ENCODE data around the gene VMP1. TPM values are rescaled to one million over a fixed set of nuclear protein-coding genes. Genes with fewer than 3 reads are reported as not detected.
"Not testable (repeated sequence)": the region's sequence is repeated elsewhere in the genome, so short reads cannot be mapped to it uniquely, and the experiment has no call there.

Gene VMP1
- total and polyA plus RNA-seq, 2 of the 13 experiments (the other 11 are each of a cell fraction or from before 2014, with no cell fraction given) = 186 to 271 TPM

DNA sequence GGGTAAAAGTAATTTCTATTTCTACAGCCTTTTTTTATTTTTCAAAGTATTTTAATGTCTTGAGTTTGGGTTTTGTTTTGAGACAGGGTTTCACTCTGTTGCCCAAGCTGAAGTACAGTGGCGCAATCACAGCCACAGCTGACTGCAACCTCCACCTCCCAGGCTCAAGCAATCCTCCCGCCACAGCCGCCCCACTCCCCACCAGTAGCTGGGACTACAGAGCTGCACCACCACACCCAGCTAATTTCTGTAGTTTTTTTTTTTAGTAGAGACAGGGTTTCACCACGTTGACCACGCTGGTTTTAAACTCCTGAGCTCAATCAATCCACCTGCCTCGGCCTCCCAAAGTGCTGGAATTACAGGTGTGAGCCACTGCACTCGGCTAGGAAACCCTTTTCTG, 141.3 kb downstream of the VMP1 start (continued):
- TF ChIP-seq ZNF687 (CRISPR knock-in tag; IDR thresholded peaks at IDR 0.05) = peak; percentile 67
- no peak for TF ChIP-seq ATRX (CRISPR knock-in tag; IDR thresholded peaks at IDR 0.05; ENCODE audit: borderline replicate concordance)

DNA sequence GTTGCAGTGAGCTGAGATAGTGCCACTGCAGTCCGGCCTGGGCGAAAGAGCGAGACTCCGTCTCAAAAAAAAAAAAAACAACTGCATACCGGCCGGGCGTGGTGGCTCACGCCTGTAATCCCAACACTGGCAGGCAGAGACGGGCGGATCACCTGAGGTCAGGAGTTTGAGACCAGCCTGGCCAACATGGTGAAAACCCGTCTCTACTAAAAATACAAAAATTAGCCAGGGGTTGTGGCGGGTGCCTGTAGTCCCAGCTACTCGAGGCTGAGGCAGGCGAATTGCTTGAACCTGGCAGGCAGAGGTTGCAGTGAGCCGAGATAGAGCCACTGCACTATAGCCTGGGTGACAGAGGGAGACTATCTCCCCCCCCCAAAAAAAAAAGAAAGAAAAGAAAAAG, 142.9 kb downstream of the VMP1 start:
- H3K9ac ChIP-seq (ENCODE audit: insufficient read depth, low read depth, low read length); H3K36me3 ChIP-seq (replicated peaks in 1 of 2; ENCODE audit: control insufficient read depth in 1 of 2, insufficient read depth in 2 of 2, low read length in 2 of 2); intact Hi-C loops (cut with micrococcal nuclease; ENCODE audit: unreplicated experiment); CTCF ChIA-PET (ENCODE audit: low intra/inter-chr PET ratio, low total read pairs); BruUV-seq (replicated peaks); H4K20me1 ChIP-seq (ENCODE audit: insufficient read depth, low read length); H3K27ac ChIP-seq (ENCODE audit: extremely low read length, insufficient read depth, low read length); FAIRE-seq; H3K4me2 ChIP-seq (ENCODE audit: low read depth, low read length); H3K4me3 ChIP-seq (replicated peaks in 1 of 3; ENCODE audit: insufficient read depth in 1 of 3, low read depth in 2 of 3, low read length in 3 of 3); DNase-seq (ENCODE audit: low spot score); H2AFZ ChIP-seq (ENCODE audit: low read length); ATAC-seq; H3K79me2 ChIP-seq (ENCODE audit: insufficient read depth, low read length); H3K27me3 ChIP-seq (ENCODE audit: control insufficient read depth in 1 of 2, insufficient read depth in 2 of 2, low read length in 2 of 2); H3K9me3 ChIP-seq (ENCODE audit: low read length); in situ Hi-C loops (cut with HindIII; ENCODE audit: extremely low pct_ligation_motif_present, low pct_unique_long_range_greater_than_20kb): not testable (repeated sequence)
- 98% methylated on average over 15 of the region's 15 CpGs for WGBS (ENCODE audit: low lambda C conversion rate)
- peak; percentile 21; the same call in 1 of the 2 replicates for TF ChIP-seq ZNF687 (CRISPR knock-in tag; IDR thresholded peaks at IDR 0.05)
- POLR2A ChIA-PET = interaction anchor here (5.5 to 20.0 kb wide), 3 partner anchors 13 to 97 kb away, joined by 75 to 501 read pairs (median 400); no protein-coding TSS in a partner anchor
- peaks cover 95% of the 10 kb centered on the region for H3K4me1 ChIP-seq (ENCODE audit: insufficient read depth, low read length)
